CD4-positive, CD25-positive, alpha-beta regulatory T cell (primary cell): ENCODE measurements around the gene ARHGAP6. TPM values are rescaled to one million over a fixed set of nuclear protein-coding genes. Genes with fewer than 3 reads are reported as not detected.

Source experiments
- ATAC-seq, 2 donors: fragments of 150-1000 bp; cut with Tn5 transposase; one replicate each; pipeline ENCODE4 v1.10.0; 2021; ENCODE audit warnings: low read depth in 2 of 2, moderate number of reproducible peaks in 2 of 2, moderate library complexity in 1 of 2
- DNase-seq, 3 donors: peaks; one replicate each; pipeline versions ENCODE4 v3.0.0 to v3.0.0-alpha.2; 2012 to 2022; ENCODE audit warnings: mixed read lengths in 1 of 3
- H3K27ac ChIP-seq: one replicate; pipeline ENCODE4 v1.7.0; 2013; ENCODE audit warnings: mild to moderate bottlenecking, low read length; ENCODE audit not compliant: insufficient read depth, poor library complexity, severe bottlenecking
- H3K27me3 ChIP-seq: one replicate; pipeline ENCODE4 v1.7.0; 2013; ENCODE audit warnings: low read length; ENCODE audit not compliant: control insufficient read depth, insufficient read depth
- H3K36me3 ChIP-seq: one replicate; pipeline ENCODE4 v1.7.0; 2013; ENCODE audit warnings: mild to moderate bottlenecking, low read length, moderate library complexity; ENCODE audit not compliant: control insufficient read depth, insufficient read depth
- H3K4me1 ChIP-seq: 2 replicates; pipeline ENCODE4 v1.7.0; 2013; ENCODE audit warnings: mild to moderate bottlenecking, low read length; ENCODE audit not compliant: insufficient read depth, control insufficient read depth, poor library complexity, severe bottlenecking
- H3K4me3 ChIP-seq: one replicate; pipeline ENCODE4 v1.7.0; 2013; ENCODE audit warnings: low read depth, mild to moderate bottlenecking, low read length, moderate library complexity
- H3K9me3 ChIP-seq, 2 experiments: 1 replicate in 1 of 2; 2 replicates in 1 of 2; pipeline ENCODE4 v1.7.0; 2013; ENCODE audit warnings: low read length in 2 of 2, mild to moderate bottlenecking in 1 of 2, moderate library complexity in 1 of 2; ENCODE audit not compliant: control insufficient read depth in 2 of 2
- H3K27ac Mint-ChIP-seq, 3 donors: one replicate each; pipeline ENCODE4 v1.8.0; 2020 to 2022; ENCODE audit warnings: mild to moderate bottlenecking in 3 of 3, mixed read lengths in 3 of 3, moderate library complexity in 2 of 3
- H3K27me3 Mint-ChIP-seq: one replicate; pipeline ENCODE4 v1.8.0; 2022; ENCODE audit warnings: mild to moderate bottlenecking, mixed read lengths
- H3K36me3 Mint-ChIP-seq: one replicate; pipeline ENCODE4 v1.8.0; 2020; ENCODE audit warnings: mixed read lengths
- H3K4me1 Mint-ChIP-seq, 4 donors: one replicate each; pipeline ENCODE4 v1.8.0; 2020 to 2022; ENCODE audit warnings: mixed read lengths in 4 of 4, mild to moderate bottlenecking in 1 of 4
- H3K4me3 Mint-ChIP-seq, 4 donors: one replicate each; pipeline ENCODE4 v1.8.0; 2020 to 2022; ENCODE audit warnings: mild to moderate bottlenecking in 4 of 4, mixed read lengths in 4 of 4, moderate library complexity in 3 of 4
- H3K9me3 Mint-ChIP-seq, 7 donors: one replicate each; pipeline ENCODE4 v1.8.0; 2020 to 2022; ENCODE audit warnings: mixed read lengths in 7 of 7, mild to moderate bottlenecking in 3 of 7, moderate library complexity in 2 of 7
- polyA plus RNA-seq, 4 donors: library from polyadenylated mRNA; unstranded; fragments of 300-500 nt; fragmentation: Illumina TruSeq; gene quantifications; one replicate each; pipeline ENCODE4 v1.2.3, GENCODE V29; 2021
- total RNA-seq: library from RNA; stranded (reverse); gene quantifications from one replicate; pipeline ENCODE4 v1.2.3, GENCODE V29; 2022

Gene ARHGAP6
- total and polyA plus RNA-seq, 5 donors from 2014 or later, result 1.8 TPM; not detected in 4

GRCh38 chrX:11688201-11688600 lies 22.5 kb upstream of the ARHGAP6 start:
- no peaks in the 10 kb centered on the region for H3K4me1 Mint-ChIP-seq
- H3K9me3 ChIP-seq, result no peaks in the 10 kb centered on the region
- H3K4me3 Mint-ChIP-seq, result no peak overlapping the region
- H3K36me3 ChIP-seq, result no peaks in the 10 kb centered on the region
- no peaks in the 10 kb centered on the region for H3K27me3 ChIP-seq
- no peaks in the 10 kb centered on the region for H3K4me1 ChIP-seq
- ATAC-seq (no peak), DNase-seq (no peak)
- H3K9me3 Mint-ChIP-seq, result peaks cover 0 to 3% (median 0%) of the 10 kb centered on the region in 7 donors
- no peaks in the 10 kb centered on the region for H3K36me3 Mint-ChIP-seq
- H3K27me3 Mint-ChIP-seq, result no peaks in the 10 kb centered on the region
- H3K27ac Mint-ChIP-seq, result no peak overlapping the region
- H3K4me3 ChIP-seq, result no peak overlapping the region
- no peak overlapping the region for H3K27ac ChIP-seq

GRCh38 chrX:11687157-11687556 lies 21.4 kb upstream of the ARHGAP6 start:
- ATAC-seq (no peak), DNase-seq (no peak)
- no peaks in the 10 kb centered on the region for H3K4me1 Mint-ChIP-seq
- no peak overlapping the region for H3K27ac Mint-ChIP-seq
- H3K36me3 Mint-ChIP-seq, result no peaks in the 10 kb centered on the region
- H3K4me3 Mint-ChIP-seq, result no peak overlapping the region
- Histone ChIP-seq H3K27me3 (no peaks in the 10 kb centered on the region), H3K9me3 (no peaks in the 10 kb centered on the region), H3K27ac (no peak overlapping the region), H3K36me3 (no peaks in the 10 kb centered on the region), H3K4me3 (no peak overlapping the region), H3K4me1 (no peaks in the 10 kb centered on the region)
- no peaks in the 10 kb centered on the region for H3K27me3 Mint-ChIP-seq
- H3K9me3 Mint-ChIP-seq, result peaks cover 0 to 3% (median 0%) of the 10 kb centered on the region in 7 donors

GRCh38 chrX:11683057-11683456 lies 17.3 kb upstream of the ARHGAP6 start:
- no peaks in the 10 kb centered on the region for H3K27me3 ChIP-seq
- H3K27ac ChIP-seq, result no peak overlapping the region
- DNase-seq (no peak), ATAC-seq (no peak)
- H3K9me3 Mint-ChIP-seq, result peaks cover 0 to 1% (median 0%) of the 10 kb centered on the region in 7 donors
- H3K36me3 ChIP-seq, result no peaks in the 10 kb centered on the region
- H3K4me3 ChIP-seq, result no peak overlapping the region
- peaks cover 4% of the 10 kb centered on the region for H3K27me3 Mint-ChIP-seq
- H3K4me1 Mint-ChIP-seq, result no peaks in the 10 kb centered on the region
- no peaks in the 10 kb centered on the region for H3K4me1 ChIP-seq
- no peak overlapping the region for H3K27ac Mint-ChIP-seq
- H3K4me3 Mint-ChIP-seq, result no peak overlapping the region
- no peaks in the 10 kb centered on the region for H3K36me3 Mint-ChIP-seq
- no peaks in the 10 kb centered on the region for H3K9me3 ChIP-seq

GRCh38 chrX:11678158-11678557 lies 12.4 kb upstream of the ARHGAP6 start:
- DNase-seq, result peak in 1 of 3 donors; percentile 5
- no peak overlapping the region for H3K4me3 Mint-ChIP-seq

GRCh38 chrX:11672213-11672612 lies 6.5 kb upstream of the ARHGAP6 start:
- no peaks in the 10 kb centered on the region for H3K4me1 Mint-ChIP-seq
- DNase-seq, result no peak
- H3K27ac Mint-ChIP-seq, result no peak overlapping the region
- Histone ChIP-seq H3K36me3 (no peaks in the 10 kb centered on the region), H3K27me3 (peaks cover 8% of the 10 kb centered on the region), H3K4me1 (no peaks in the 10 kb centered on the region), H3K27ac (no peak overlapping the region), H3K4me3 (no peak overlapping the region), H3K9me3 (no peaks in the 10 kb centered on the region)
- no peak for ATAC-seq
- no peaks in the 10 kb centered on the region for H3K9me3 Mint-ChIP-seq
- peaks cover 21% of the 10 kb centered on the region for H3K27me3 Mint-ChIP-seq
- no peak overlapping the region for H3K4me3 Mint-ChIP-seq
- H3K36me3 Mint-ChIP-seq, result no peaks in the 10 kb centered on the region

More at GRCh38 chrX:11678158-11678557, 12.4 kb upstream of the ARHGAP6 start:
- Mint-ChIP-seq H3K27ac (peak overlapping the region in 1 of 3 donors; percentile 9), H3K27me3 (peaks cover 13% of the 10 kb centered on the region), H3K36me3 (no peaks in the 10 kb centered on the region), H3K4me1 (no peaks in the 10 kb centered on the region), H3K9me3 (no peaks in the 10 kb centered on the region)
- H3K36me3 ChIP-seq, result no peaks in the 10 kb centered on the region
- no peaks in the 10 kb centered on the region for H3K4me1 ChIP-seq
- no peaks in the 10 kb centered on the region for H3K27me3 ChIP-seq
- H3K9me3 ChIP-seq, result no peaks in the 10 kb centered on the region
- no peak for ATAC-seq
- no peak overlapping the region for H3K4me3 ChIP-seq
- H3K27ac ChIP-seq, result no peak overlapping the region

- Mint-ChIP-seq H3K9me3 (no peaks in the 10 kb centered on the region), H3K4me1 (no peaks in the 10 kb centered on the region), H3K4me3 (no peak overlapping the region), H3K27ac (no peak overlapping the region), H3K36me3 (no peaks in the 10 kb centered on the region), H3K27me3 (peaks cover 30% of the 10 kb centered on the region)
- Histone ChIP-seq H3K27ac (no peak overlapping the region), H3K27me3 (peaks cover 8% of the 10 kb centered on the region), H3K36me3 (no peaks in the 10 kb centered on the region), H3K4me3 (no peak overlapping the region), H3K4me1 (no peaks in the 10 kb centered on the region), H3K9me3 (no peaks in the 10 kb centered on the region)
- ATAC-seq, result no peak
- no peak for DNase-seq
These were observed 4.6 kb upstream of the ARHGAP6 start for GRCh38 chrX:11670316-11670715.

GRCh38 chrX:11666952-11667685 lies 1.4 kb upstream of the ARHGAP6 start:
- Histone ChIP-seq H3K27me3 (peaks cover 14% of the 10 kb centered on the region), H3K4me1 (no peaks in the 10 kb centered on the region), H3K4me3 (no peak overlapping the region), H3K9me3 (no peaks in the 10 kb centered on the region), H3K36me3 (no peaks in the 10 kb centered on the region), H3K27ac (no peak overlapping the region)
- Mint-ChIP-seq H3K27ac (no peak overlapping the region), H3K27me3 (peaks cover 39% of the 10 kb centered on the region), H3K9me3 (peaks cover 0 to 1% (median 0%) of the 10 kb centered on the region in 7 donors), H3K4me1 (peaks cover 0 to 4% (median 1%) of the 10 kb centered on the region in 4 donors), H3K36me3 (no peaks in the 10 kb centered on the region), H3K4me3 (no peak overlapping the region)
- no peak for DNase-seq
- no peak for ATAC-seq

GRCh38 chrX:11666164-11666563 lies 444 bp upstream of the ARHGAP6 start:
- H3K36me3 Mint-ChIP-seq, result no peaks in the 10 kb centered on the region
- H3K4me1 Mint-ChIP-seq, result peaks cover 0 to 4% (median 1%) of the 10 kb centered on the region in 4 donors
- peaks cover 12% of the 10 kb centered on the region for H3K27me3 ChIP-seq
- ATAC-seq (no peak), DNase-seq (no peak)
- no peaks in the 10 kb centered on the region for H3K36me3 ChIP-seq
- H3K27ac Mint-ChIP-seq, result no peak overlapping the region
- H3K9me3 ChIP-seq, result no peaks in the 10 kb centered on the region
- peak overlapping the region in 1 of 4 donors; percentile 56 for H3K4me3 Mint-ChIP-seq
- H3K4me1 ChIP-seq, result no peaks in the 10 kb centered on the region
- peaks cover 44% of the 10 kb centered on the region for H3K27me3 Mint-ChIP-seq
- no peak overlapping the region for H3K27ac ChIP-seq
- H3K4me3 ChIP-seq, result no peak overlapping the region
- peaks cover 0 to 1% (median 0%) of the 10 kb centered on the region in 7 donors for H3K9me3 Mint-ChIP-seq
